Ascending aorta (tissue), 2 donors: Measurements from ENCODE around the gene MUC12. TPM values are rescaled to one million over a fixed set of nuclear protein-coding genes. Genes with fewer than 3 reads are reported as not detected.

Experiments
- DNase-seq, 2 donors: peaks; one replicate each; pipeline ENCODE4 v3.0.0-alpha.2; 2019; ENCODE audit warnings: low spot score in 2 of 2
- H3K27ac ChIP-seq, 2 donors: fragments of 200-600 bp; sonication (generic); one replicate each; pipeline ENCODE4 v1.5.1; 2016 to 2017; ENCODE audit warnings: mild to moderate bottlenecking in 1 of 2
- H3K27me3 ChIP-seq: fragments of 200-600 bp; sonication (generic); one replicate; pipeline ENCODE4 v1.5.1; 2017
- H3K36me3 ChIP-seq, 2 donors: fragments of 200-600 bp; sonication (generic); one replicate each; pipeline ENCODE4 v1.5.1; 2016
- H3K4me1 ChIP-seq, 2 donors: fragments of 200-600 bp; sonication (generic); one replicate each; pipeline ENCODE4 v1.5.1; 2016 to 2017; ENCODE audit warnings: mild to moderate bottlenecking in 1 of 2
- H3K4me3 ChIP-seq, 2 donors: fragments of 200-600 bp; sonication (generic); one replicate each; pipeline ENCODE4 v1.5.1; 2016 to 2017; ENCODE audit warnings: mild to moderate bottlenecking in 1 of 2
- H3K9me3 ChIP-seq, 2 donors: fragments of 200-600 bp; sonication (generic); one replicate each; pipeline ENCODE4 v1.5.1; 2016
- CTCF ChIP-seq, 3 experiments: fragments of 200-600 bp in 2 of 3; fragments of 450-650 bp in 1 of 3; sonication (generic) in 2 of 3; IDR thresholded peaks; one replicate each; pipeline ENCODE4 v1.5.1; 2016 to 2019; ENCODE audit warnings: antibody characterized with exemption in 3 of 3, mild to moderate bottlenecking in 1 of 3, moderate library complexity in 1 of 3
- intact Hi-C: fragments of 100-400 bp; cut with DNase I; formaldehyde crosslinking; loops from one replicate; pipeline ENCODE4 v1.15.1; 2023
- total RNA-seq: library from RNA; depleted of rRNA; stranded (reverse); fragments of >200 nt; gene quantifications from one replicate; pipeline ENCODE4 v1.1.0, GENCODE V29; 2016

Gene MUC12
- total RNA-seq, 1 donor from 2014 or later = 0.85 TPM

- Histone ChIP-seq H3K9me3 (no peaks in the 10 kb centered on the region), H3K36me3 (no peaks in the 10 kb centered on the region), H3K4me3 (no peak overlapping the region), H3K27me3 (no peaks in the 10 kb centered on the region), H3K4me1 (no peaks in the 10 kb centered on the region), H3K27ac (no peak overlapping the region)
- intact Hi-C loops = no loop called here
- no peak for DNase-seq
- TF ChIP-seq CTCF (IDR thresholded peaks at IDR 0.05) = no peak
Measured at GRCh38 chr7:100952641-100953040, 16.7 kb upstream of the MUC12 start.

- Histone ChIP-seq H3K4me3 (no peak overlapping the region), H3K27me3 (no peaks in the 10 kb centered on the region), H3K27ac (no peak overlapping the region), H3K9me3 (no peaks in the 10 kb centered on the region), H3K4me1 (no peaks in the 10 kb centered on the region), H3K36me3 (no peaks in the 10 kb centered on the region)
- no peak for DNase-seq
- TF ChIP-seq CTCF (IDR thresholded peaks at IDR 0.05) = no peak
- intact Hi-C loops = no loop called here
Measured at GRCh38 chr7:100957832-100958421, 11.4 kb upstream of the MUC12 start.

- no peak for TF ChIP-seq CTCF (IDR thresholded peaks at IDR 0.05)
- intact Hi-C loops = no loop called here
- Histone ChIP-seq H3K27me3 (no peaks in the 10 kb centered on the region), H3K4me1 (no peaks in the 10 kb centered on the region), H3K4me3 (no peak overlapping the region), H3K36me3 (no peaks in the 10 kb centered on the region), H3K9me3 (no peaks in the 10 kb centered on the region), H3K27ac (no peak overlapping the region)
- no peak for DNase-seq
Measured at GRCh38 chr7:100959894-100960293, 9.5 kb upstream of the MUC12 start.

- intact Hi-C loops = no loop called here
- no peak for DNase-seq
- peaks cover 22% of the 10 kb centered on the region for H3K27me3 ChIP-seq
- H3K4me3 ChIP-seq = no peak overlapping the region
- H3K27ac ChIP-seq = no peak overlapping the region
- H3K4me1 ChIP-seq = peaks cover 4 to 6% of the 10 kb centered on the region in 2 donors
- no peaks in the 10 kb centered on the region for H3K9me3 ChIP-seq
- H3K36me3 ChIP-seq = no peaks in the 10 kb centered on the region
- TF ChIP-seq CTCF (IDR thresholded peaks at IDR 0.05) = no peak
Measured at GRCh38 chr7:100962537-100962936, 6.8 kb upstream of the MUC12 start.

- DNase-seq = no peak
- intact Hi-C loops = no loop called here
- H3K27me3 ChIP-seq = peaks cover 22% of the 10 kb centered on the region
Measured at GRCh38 chr7:100963386-100963785, 6.0 kb upstream of the MUC12 start.

More at GRCh38 chr7:100963386-100963785, 6.0 kb upstream of the MUC12 start:
- Histone ChIP-seq H3K4me1 (peaks cover 4 to 6% of the 10 kb centered on the region in 2 donors), H3K36me3 (no peaks in the 10 kb centered on the region), H3K27ac (no peak overlapping the region), H3K4me3 (no peak overlapping the region), H3K9me3 (no peaks in the 10 kb centered on the region)
- no peak for TF ChIP-seq CTCF (IDR thresholded peaks at IDR 0.05)
